GM12873 (cell line): ENCODE results near the gene PC.

Experiments used
- CTCF ChIP-seq: IDR thresholded peaks from 2 replicates; pipeline ENCODE4 v1.5.1; 2012; ENCODE audit warnings: low read depth, mild to moderate bottlenecking, moderate library complexity, low read length, control low read depth; ENCODE audit not compliant: insufficient read depth; ENCODE audit errors: missing control alignments

Gene PC

DNA sequence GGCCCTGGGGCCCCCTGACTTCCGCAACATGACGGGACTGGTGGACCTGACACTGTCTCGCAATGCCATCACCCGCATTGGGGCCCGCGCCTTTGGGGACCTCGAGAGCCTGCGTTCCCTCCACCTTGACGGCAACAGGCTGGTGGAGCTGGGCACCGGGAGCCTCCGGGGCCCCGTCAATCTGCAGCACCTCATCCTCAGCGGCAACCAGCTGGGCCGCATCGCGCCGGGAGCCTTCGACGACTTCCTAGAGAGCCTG lies 100.3 kb downstream of the PC start:
- no peak for TF ChIP-seq CTCF

DNA sequence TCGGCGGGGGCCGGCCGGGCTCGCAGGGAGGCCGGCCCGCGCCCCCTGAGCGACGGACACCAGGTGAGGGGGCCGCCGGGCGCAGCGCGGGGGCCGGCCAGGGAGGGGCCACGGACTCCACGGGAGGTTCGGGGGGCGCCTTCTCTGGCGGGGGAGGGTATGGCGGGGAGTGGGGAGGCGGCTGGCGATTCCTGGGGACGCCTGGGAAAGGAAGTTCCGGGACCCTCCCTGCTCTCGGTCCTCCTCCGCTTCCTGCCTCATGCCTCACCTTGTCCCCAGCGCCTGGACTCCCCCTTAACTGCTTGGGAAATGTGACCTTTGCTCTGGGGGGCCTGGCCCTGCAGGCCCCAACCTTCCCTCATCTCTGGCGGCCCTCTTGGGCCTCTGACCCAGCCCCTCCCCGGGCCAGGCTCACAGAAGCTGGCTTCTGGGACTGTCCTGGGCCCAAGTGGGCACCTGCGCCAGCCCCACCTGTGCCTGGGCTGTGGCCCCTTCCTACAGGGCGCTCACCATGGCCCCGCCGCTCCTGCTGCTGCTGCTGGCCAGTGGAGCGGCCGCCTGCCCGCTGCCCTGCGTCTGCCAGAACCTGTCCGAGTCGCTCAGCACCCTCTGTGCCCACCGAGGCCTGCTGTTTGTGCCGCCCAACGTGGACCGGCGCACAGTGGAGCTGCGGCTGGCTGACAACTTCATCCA lies 100.8 kb downstream of the PC start:
- TF ChIP-seq CTCF = no peak

DNA sequence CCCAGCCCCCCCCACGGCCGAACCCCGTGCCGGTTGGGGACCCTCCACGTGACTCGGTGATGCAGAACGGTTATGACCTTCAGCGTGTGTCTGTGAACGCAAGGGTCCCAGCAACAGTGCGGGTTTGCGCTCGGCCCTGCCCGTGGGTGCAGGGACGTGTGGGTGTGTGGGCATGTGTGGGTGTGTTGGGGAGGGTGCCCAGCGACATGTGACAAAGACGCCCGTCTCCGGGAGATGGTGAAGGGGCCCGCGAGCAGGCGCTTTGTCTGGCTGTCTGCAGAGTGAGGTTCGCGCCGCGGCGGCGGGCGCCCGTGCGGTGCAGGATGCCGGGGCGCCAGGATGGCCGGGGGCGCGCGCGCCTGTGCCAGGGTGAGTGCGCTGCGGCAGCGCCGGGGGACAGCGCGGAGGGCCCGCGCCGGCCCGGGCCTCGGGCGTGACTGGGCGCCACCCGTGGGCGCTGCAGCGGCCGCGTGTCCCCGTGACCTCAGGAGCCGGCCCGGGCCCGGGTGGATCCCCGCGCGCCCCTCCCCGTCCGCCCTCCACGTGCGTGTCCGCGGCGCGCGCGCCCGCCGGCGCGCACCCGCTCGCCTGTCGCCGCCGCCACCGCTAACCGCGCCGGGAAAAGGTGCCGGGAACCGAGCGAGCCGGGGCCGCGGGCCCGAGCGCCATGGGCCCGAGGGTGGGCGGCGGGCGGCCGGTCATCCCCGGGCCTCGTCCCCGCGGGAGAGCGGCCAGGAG lies 101.5 kb downstream of the PC start, which contains the start of gene LRFN4:
TSS of gene LRFN4 (plus strand) at position 569 of the 738 bp plus-strand sequence. CDS start 681 bp downstream, outside the sequence.
- TF ChIP-seq CTCF = no peak

DNA sequence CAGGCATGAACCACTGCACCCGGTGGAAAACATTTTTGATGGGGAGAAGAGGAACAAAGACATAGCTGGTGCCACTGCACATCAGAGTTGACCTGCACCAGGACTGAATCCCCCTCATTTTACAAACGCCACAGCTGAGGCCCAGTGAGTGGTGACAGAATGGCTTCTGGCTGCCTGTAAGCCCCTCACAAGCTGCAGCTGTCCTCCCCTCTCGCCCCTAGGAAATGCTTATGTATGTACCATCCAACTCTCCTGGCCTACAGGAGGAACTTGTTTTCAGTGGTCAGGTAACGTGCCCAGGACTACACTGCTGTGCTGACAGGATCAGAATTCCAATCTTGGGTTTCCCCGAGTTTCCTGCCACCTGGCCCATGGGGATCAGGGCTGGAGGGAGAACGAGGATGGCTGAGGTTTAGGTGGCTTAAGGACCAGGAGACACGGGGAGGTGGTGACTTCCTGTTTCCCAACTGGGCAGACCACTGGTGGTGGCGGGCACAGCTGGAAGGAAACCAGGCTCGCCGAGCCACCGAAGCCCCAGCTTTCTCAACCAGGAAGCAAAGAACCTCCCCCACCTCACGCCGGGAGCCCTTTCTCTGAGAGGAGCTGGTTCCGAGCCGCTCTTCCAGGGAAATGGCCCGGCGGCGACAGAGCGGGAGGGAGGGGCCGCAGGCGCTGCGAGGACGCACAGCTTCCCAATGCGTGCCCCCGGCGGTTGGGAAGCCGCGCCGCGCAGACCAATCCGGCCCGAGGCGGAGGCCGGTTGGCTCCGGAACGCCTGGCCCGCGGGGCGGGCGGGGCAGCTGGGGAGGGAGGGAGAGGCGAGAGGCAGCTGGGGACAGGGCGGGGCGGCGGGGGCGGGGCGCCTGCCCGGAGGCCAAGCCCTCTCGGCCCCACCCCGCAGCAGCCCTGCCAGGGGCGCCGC lies 102.3 kb downstream of the PC start:
- no peak for TF ChIP-seq CTCF

GRCh38 chr11:66854729-66855211 lies 103.4 kb downstream of the PC start:
- TF ChIP-seq CTCF = no peak

GRCh38 chr11:66854231-66854661 lies 103.9 kb downstream of the PC start:
- TF ChIP-seq CTCF = no peak
